NCI-H748 (cell line): ENCODE data around the gene TBCC.

Experiments used
- DNase-seq: peaks from one replicate; lab custom pipeline; 2025; ENCODE audit not compliant: unreplicated experiment; lab: John Stamatoyannopoulos, UW

TBCC gene

GRCh38 chr6:42771741-42772100, 25.8 kb upstream of the TBCC start:
- peak; percentile 57 for DNase-seq

- DNase-seq = no peak
These were observed 23.9 kb upstream of the TBCC start for GRCh38 chr6:42769836-42770235.

GRCh38 chr6:42769051-42769450, 23.1 kb upstream of the TBCC start:
- no peak for DNase-seq

- no peak for DNase-seq
These were observed 20.3 kb upstream of the TBCC start for GRCh38 chr6:42766163-42766670.

GRCh38 chr6:42764911-42765648, 19.2 kb upstream of the TBCC start:
- DNase-seq = no peak

- DNase-seq = no peak
These were observed 17.0 kb upstream of the TBCC start for GRCh38 chr6:42762950-42763349.

- no peak for DNase-seq
These were observed 16.5 kb upstream of the TBCC start for GRCh38 chr6:42762426-42762859.

- DNase-seq = no peak
These were observed 15.6 kb upstream of the TBCC start for GRCh38 chr6:42761287-42762067.

GRCh38 chr6:42758756-42759430, 13.0 kb upstream of the TBCC start:
- no peak for DNase-seq

GRCh38 chr6:42756722-42757121, 10.8 kb upstream of the TBCC start:
- no peak for DNase-seq

- no peak for DNase-seq
These were observed 8.9 kb upstream of the TBCC start for GRCh38 chr6:42754759-42755158.

- no peak for DNase-seq
These were observed 5.2 kb upstream of the TBCC start for GRCh38 chr6:42751055-42751454.

- no peak for DNase-seq
These were observed 2.4 kb upstream of the TBCC start for GRCh38 chr6:42748203-42748898.

GRCh38 chr6:42746463-42747391, 824 bp upstream of the TBCC start:
- peak; percentile 98 for DNase-seq

- DNase-seq = peak; percentile 54
These were observed 742 bp downstream of the TBCC start for GRCh38 chr6:42745083-42745639.

- no peak for DNase-seq
These were observed 1.5 kb downstream of the TBCC start for GRCh38 chr6:42744351-42744893.

GRCh38 chr6:42742116-42742894, 3.6 kb downstream of the TBCC start:
- peak; percentile 64 for DNase-seq

GRCh38 chr6:42740725-42741124, 5.2 kb downstream of the TBCC start:
- DNase-seq = no peak

- DNase-seq = no peak
These were observed 9.9 kb downstream of the TBCC start for GRCh38 chr6:42735976-42736375.
